GM12864 (cell line): ENCODE measurements around the gene MKLN1.
"Not testable (repeated sequence)": the region's sequence is repeated elsewhere in the genome, so short reads cannot be mapped to it uniquely, and the experiment has no call there.

ENCODE experiments used
- DNase-seq: peaks from one replicate; pipeline ENCODE4 v3.0.0-alpha.2; 2011; ENCODE audit warnings: low read depth
- H3K4me3 ChIP-seq: 2 replicates; pipeline ENCODE4 v1.5.1; 2011; ENCODE audit warnings: mild to moderate bottlenecking, low read depth, low read length, control low read depth
- CTCF ChIP-seq: IDR thresholded peaks from 2 replicates; pipeline ENCODE4 v1.5.1; 2011; ENCODE audit warnings: low read depth, mild to moderate bottlenecking, moderate library complexity, low read length, control low read depth, inconsistent platforms; ENCODE audit errors: missing control alignments

Gene MKLN1

GRCh38 chr7:131327049-131327625 lies 539 bp upstream of the MKLN1 start:
- peak overlapping the region; percentile 99 for H3K4me3 ChIP-seq
- no peak for TF ChIP-seq CTCF
- DNase-seq: no peak

GRCh38 chr7:131328377-131329175 lies 900 bp downstream of the MKLN1 start:
- no peak for DNase-seq
- no peak for TF ChIP-seq CTCF

GRCh38 chr7:131329176-131329570 lies 1.5 kb downstream of the MKLN1 start:
- no peak for TF ChIP-seq CTCF
- H3K4me3 ChIP-seq: peak overlapping the region; percentile 99
- no peak for DNase-seq

More at GRCh38 chr7:131328377-131329175, 900 bp downstream of the MKLN1 start:
- H3K4me3 ChIP-seq: peak overlapping the region; percentile 99

GRCh38 chr7:131330299-131330698 lies 2.6 kb downstream of the MKLN1 start:
- no peak for TF ChIP-seq CTCF
- no peak for DNase-seq
- H3K4me3 ChIP-seq: no peak overlapping the region; the same call in 1 of the 2 replicates

- no peak for TF ChIP-seq CTCF
- no peak for DNase-seq
- no peak overlapping the region for H3K4me3 ChIP-seq
These were observed 4.1 kb downstream of the MKLN1 start for GRCh38 chr7:131331806-131332205.

- not testable (repeated sequence) for DNase-seq, H3K4me3 ChIP-seq
These were observed 5.1 kb downstream of the MKLN1 start for GRCh38 chr7:131332729-131333128.

- TF ChIP-seq CTCF: no peak
- H3K4me3 ChIP-seq: no peak overlapping the region
- no peak for DNase-seq
These were observed 8.1 kb downstream of the MKLN1 start for GRCh38 chr7:131335639-131336381.
